GM04503 (cell line): ENCODE results near the gene CDH4.

Source experiments
- DNase-seq: peaks from one replicate; pipeline ENCODE4 v3.0.0-alpha.2; 2012; ENCODE audit warnings: low read depth

CDH4 gene

DNA sequence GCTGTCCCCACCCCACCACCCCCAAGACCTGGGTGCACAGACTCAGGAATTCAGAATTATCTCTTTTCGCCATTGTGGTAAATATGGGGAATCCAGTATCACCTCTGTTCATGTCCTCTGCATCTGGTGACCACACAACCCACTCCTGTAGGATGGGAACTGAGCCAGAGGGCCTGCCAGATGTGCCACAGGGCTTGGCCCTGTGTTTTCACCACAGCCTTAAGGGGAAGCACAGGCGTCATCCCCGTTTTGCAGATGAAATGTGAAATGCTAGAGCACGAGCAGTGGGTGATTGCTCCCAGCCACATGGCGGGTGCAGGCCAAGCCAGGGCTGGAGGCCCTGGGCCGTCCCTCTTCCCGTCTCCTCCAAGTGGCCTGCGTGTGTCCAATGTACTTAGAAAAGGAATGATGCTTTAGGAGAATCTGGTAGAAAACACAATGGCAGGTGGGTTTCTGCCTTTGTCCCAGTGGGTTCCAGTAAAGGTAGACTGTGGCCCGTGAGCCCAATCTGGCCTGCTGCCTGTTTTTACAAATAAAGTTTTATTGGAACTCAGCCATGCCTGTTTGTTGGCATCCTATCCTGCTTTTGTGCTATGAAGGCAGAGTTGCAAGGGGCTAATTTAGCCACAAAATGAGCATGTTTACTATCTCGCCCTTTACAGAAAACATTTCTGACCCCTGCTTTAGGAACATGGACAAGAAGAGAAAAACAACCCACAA lies 309.2 kb downstream of the CDH4 start:
- peak; percentile 8 for DNase-seq

DNA sequence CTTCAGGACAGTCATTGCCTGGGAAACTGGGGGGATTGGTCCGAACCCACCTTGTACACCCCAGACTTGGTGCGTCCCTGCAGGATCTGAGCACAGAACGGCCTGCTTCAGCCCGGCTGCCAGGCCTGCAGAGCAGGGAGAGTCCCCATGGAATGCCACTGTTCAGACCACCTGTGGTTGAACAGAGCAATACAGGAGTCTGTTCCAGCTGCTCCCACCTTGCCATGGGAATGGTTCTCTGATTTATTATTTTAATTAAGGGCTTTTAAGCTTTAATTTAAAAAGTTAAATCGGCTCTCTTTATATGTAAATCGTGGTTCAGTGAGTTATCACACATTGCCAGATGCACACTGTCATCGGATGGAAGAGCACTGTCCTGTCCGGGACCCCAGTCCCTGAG lies 310.4 kb downstream of the CDH4 start:
- DNase-seq: no peak

DNA sequence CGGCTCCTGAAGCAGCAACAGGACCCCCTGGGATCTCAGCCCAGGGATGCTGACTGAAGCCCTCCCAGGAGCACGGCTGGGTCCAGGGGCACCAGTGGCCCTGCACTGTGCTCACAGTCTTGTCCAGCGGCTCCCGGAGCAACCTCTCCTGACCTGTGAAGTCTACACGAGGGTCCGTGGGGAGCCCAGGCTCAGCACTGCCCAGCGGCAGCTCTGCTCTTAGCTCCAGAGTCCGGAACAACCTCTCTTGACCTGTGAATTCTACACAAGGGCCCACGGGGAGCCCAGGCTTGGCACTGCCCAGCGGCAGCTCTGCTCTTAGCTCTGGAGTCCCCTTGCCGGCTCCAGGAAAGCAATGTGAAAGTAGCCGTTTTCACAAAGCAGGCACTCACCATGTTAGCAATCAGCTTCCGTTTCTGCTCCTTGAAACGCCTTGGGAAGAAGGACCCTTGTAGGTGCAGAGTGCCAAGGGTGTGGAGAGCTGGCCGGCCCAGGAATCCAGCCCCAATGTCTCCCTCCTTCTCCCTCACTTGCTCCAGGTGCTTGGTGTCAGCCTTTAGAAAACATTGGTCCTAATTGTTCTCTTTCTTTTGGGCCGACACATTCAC lies 310.9 kb downstream of the CDH4 start:
- no peak for DNase-seq

DNA sequence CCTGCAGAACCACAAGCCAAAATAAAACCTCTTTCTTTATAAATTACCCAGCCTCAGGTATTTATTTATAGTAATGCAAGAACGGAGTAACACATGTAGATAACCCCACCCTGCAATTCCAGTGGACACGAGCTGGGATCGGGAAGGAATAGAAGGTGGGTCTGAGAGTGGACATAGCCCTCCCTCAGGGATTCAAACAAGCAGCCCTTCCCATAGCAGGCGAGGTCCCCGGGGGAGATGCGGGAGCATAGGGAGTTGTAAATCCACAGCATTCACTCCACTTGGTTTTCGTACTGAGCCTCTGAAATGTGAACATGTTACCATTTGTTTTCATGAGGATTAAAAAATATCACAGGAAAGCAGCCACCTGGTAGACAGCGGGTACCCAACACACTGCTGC lies 312.6 kb downstream of the CDH4 start:
- DNase-seq: no peak

DNA sequence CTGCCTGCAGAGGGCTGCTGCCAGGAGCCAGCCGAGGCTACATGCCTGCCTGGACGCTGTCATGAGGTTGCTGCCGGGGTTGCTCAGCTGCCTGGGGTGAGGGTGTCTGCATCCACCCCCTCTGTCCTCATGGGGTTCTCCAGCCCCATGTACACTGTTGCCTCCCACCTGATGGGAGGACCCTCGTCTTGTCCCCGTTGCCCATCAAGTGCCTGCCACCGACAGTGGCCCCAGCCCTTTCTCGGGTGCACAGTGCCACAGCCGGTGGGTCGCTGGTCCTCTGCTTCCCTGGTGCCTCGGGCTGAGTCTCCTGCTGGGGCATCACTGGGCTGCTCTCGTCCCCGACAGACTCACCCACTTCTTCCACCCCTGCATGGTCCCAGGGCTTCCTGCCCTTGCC lies 313.7 kb downstream of the CDH4 start:
- DNase-seq: no peak

DNA sequence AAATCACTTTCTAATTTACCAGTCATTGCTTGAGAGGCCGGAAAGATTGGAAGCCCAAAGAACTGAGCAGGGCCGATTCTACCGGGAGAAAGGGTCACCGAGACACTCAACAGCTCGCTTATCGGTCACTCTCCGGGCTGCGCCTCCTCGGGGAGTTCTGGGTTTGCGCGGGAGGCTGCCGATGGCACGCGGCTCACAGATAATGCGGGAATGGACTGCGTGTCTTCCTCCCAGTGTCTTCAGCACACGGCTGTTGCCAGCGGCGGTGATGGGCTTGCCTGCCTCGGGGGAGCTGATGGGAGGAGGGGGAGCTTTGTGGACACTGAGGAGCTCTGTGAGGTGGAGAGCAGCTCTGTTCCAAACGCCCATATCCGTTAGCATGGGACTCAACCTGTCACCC lies 314.6 kb downstream of the CDH4 start:
- DNase-seq: no peak

DNA sequence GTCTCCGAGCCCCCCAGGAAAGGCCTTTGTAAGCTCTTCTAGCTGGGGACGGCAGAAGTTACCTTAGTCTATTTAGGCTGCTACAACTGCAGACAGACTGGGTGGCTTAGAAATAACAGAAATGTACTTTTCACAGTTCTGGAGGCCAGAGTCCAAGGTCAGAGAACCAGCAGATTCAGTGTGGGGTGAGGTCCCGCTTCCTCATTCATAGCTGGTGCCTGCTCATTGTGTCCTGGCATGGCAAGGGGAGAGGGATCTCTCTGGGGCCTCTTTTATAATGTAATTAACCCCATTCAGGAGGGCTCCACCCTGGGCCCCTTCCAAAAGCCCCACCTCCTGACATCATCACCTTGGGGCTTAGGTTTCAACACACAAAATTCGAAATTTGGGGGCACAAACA lies 315.1 kb downstream of the CDH4 start:
- DNase-seq: no peak

DNA sequence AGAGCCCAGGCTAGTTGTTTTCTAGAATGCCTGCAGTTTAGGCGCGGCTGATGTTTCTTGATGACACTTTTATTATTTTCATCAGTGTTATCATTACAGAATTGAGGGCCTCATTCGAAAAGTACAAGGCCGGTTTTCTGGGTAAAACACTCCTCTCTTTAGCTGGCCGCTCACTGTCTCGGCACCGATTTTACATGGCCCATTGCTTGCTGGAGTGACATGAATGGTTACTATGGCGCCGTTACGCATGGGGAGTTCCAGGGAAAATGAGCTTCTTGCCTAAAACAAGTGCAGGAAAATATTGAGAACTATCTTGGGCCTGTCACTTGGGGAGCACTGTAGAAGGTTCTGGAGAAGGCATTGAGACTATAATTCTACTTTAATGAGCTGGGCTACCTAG lies 317.8 kb downstream of the CDH4 start:
- no peak for DNase-seq

DNA sequence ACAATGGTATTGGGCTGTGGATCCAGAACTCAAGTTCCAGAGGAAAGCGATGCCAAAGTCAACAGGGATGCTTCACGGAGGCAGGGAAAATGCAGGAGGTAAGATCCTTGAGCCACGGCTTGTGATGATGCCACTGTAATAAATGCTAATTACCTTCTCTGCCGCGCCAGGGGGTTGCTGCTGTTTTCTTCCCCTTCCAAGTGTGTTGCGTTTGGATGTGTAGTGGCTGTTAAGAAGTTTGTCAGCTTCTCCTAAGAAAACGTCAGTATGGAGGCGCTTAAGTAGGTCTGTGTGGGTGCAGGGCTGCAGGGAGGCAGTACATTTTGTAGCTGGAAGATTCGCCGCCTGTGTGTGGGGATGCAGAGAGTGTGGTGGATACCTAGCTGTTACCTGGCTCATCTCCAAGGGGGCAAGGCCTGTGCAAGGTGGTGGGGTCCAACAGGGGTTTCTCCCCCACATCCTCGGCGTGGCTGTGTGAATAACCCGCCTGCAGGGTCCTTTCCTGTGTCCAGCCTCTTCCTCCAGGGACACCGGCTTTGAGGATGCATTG lies 318.7 kb downstream of the CDH4 start:
- DNase-seq: no peak

DNA sequence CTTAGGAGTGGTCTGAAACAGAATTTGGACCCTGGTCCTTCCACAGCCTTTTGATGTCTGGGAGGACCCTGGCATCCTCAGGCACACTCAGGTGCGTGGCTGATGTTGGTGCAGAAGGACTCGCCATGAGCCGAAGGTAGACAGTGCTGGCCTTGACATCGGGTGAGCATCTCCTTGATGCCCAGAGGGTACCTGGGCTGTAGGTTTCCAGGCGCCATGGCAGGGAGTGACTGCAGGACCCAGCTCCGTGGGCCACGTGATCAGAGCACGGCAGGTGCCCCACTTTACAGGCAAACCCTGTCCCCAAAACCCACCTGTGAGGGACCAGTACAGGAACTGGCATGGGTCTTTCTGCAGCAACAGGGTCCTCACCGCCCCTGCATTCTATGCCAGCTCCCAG lies 319.2 kb downstream of the CDH4 start:
- DNase-seq: no peak

DNA sequence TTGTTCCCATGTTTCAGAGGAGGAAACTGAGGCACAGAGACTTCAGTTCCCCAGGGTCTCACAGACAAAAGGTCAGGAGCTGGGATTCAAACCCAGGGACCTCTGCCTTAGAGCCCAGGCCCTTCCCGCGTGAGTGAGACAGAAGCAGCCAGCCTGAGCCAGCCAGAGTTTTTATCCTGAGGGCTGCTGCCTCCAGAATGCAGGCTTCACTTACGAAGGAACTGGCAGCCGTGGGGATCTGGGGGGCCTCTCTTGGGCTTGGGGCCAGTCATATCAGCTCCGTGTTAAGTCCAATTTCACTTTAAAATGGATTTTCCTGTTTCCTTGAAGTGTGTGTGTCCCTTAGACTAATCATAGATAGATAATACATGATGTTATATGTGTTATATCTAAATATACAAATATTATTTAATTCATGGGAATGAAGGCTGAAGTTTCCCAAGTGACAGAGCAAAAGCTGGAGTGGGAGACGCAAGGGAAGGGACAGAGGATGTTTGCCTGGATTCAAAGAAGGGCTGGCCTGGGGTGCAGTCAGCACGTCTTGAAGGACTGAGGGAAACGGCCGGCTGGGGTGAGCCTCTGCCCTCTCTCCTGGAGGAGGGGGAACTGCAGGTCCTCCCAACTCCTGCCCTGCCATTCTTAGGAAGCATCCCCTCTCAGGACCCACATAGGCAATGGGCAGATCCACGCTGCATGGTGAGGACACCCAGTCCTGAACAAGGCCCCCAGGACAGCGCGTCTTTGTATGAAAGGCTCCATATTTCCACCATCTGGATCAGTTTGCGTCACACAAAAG lies 320.1 kb downstream of the CDH4 start:
- DNase-seq: no peak

DNA sequence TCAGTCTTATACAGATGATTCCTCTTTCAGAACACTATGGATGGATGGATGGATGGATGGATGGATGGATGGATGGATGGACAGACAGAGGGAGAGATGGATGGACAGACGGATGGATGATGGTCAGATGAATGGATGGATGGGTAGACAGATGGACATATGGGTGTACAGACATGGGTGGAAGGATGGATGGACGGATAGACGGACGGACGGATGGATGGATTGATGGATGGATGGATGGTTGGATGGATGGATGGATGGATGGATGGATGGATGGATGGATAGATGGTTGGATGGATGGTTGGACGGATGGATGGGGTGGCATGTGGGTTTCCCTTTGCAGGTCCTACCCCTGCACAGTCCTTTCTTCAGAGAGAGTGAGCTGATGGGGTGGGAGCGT lies 320.7 kb downstream of the CDH4 start:
- no peak for DNase-seq

DNA sequence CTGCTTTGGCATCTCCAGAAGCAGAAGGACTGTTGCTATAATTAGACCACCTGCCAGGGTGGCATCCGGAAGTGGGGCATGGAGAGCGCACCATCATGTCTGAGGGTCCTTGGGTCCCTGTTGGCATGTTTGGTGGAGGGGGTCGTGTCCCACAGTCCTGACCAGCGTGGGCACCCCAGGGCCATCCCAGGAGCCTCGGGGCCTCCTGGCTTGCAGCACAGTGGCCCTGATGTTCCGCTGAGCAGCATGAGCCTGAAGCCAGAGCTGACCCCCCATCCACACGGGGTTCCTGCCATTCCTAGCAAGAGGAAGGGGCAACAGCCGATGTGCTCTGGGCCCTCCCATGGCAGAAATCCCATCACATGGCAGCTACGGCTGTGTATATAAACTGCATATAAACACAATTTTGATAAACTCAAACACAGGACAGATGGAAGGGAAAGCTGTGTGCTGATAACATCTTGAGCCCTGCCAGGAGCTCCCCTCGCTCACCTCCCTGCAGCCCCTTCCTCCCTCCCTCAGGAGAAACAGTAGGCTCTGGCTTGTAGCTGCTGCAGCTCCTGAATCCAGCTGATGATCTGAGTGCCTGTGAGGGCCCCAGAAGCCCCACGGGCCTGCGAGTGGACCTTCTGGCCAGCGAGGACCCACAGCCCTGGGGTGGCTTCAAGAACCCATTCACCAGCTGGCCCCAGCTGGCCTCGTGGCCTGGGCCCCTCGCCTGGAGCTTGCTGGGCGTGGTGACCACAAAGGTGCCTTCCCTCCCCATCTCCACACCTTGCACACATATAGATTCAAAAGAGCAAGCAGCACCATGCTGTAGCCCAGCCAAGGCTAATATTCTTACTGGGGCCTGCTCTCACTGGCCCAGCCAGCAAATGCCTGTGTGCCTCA lies 321.6 kb downstream of the CDH4 start:
- no peak for DNase-seq

DNA sequence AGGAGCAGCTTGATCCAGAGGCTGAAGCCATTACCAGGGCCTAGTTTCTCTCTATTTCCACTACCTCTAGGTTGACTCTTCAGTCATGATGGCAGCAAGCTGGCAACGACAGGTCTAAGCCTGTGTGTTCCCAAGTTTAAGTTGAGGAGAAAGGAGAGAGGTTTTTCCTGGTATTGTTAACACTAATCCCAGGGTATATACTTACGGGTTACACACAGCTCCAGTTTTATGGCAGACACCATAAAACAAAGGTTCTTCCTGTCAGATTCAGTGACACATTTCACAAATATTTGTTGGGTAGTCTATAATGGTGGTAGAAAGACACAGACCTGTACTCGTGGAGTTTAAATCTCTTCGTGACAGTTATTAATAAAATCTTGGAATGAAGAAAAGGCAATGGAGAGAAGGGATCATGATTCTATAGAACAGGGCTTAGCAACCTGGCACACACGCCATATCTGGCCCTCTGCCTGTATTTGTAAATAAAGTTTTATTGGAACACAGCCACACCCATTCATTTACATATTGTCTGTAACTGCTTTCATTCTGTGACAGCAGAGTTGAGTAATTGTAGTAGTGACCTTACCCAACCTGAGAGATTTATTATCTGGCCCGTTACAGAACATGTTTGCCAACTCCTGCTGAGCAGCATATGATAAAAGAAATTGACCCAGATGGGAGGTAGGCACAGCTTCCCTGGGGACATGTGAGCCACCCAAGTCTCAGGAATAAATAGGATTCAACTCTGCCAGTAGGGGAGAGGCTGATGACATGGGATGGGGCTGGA lies 323.3 kb downstream of the CDH4 start:
- DNase-seq: no peak

DNA sequence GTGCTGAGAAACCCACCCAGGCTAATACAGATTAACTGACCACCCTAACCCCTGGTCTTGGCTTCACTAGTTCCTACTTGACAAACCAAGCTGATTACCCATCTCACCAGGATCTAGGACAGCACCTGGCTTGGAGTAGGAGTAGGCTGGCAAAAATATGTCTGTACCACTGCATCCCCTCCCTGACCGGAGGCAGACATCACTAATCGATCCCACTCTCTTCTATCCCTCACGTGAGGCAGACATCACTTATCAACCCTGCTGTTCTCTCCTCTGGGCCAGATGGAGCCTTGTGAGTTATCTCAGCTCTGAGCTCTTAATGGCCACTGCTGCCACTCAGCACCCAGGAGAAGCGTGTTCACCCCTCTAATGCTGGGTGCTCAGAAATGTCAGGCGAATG lies 324.3 kb downstream of the CDH4 start:
- DNase-seq: no peak

DNA sequence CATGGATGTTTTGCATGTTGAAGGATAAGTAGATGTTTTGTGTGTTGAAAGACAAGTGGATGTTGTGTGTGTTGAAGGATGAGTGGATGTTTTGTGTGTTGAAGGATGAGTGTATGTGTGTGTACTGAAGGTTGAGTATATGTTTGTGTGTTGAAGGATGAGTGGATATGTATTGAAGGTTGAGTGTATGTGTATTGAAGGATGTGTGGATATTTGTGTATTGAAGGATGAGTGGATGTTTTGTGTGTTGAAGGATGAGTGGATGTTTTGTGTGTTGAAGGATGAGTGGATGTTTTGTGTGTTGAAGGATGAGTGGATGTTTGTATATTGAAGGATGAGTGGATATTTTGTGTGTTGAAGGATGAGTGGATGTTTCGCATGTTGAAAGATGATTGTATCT lies 325.0 kb downstream of the CDH4 start:
- DNase-seq: no peak

DNA sequence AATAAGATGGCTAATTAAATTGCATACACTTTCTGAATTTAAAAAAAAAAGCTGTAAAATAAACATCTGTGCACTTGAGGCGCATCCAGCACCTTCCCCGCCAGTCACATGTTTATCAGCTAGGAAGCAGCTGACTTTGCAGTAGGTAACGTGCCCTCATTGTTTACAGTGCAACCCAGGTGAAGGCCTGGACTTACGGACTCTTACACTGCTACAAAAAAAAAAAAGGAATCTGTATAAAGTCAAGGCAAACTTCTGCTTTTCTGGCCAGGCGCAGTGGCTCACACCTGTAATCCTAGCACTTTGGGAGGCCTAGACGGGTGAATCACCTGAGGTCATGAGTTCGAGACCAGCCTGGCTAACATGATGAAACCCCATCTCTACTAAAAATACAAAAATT lies 327.8 kb downstream of the CDH4 start:
- DNase-seq: no peak

DNA sequence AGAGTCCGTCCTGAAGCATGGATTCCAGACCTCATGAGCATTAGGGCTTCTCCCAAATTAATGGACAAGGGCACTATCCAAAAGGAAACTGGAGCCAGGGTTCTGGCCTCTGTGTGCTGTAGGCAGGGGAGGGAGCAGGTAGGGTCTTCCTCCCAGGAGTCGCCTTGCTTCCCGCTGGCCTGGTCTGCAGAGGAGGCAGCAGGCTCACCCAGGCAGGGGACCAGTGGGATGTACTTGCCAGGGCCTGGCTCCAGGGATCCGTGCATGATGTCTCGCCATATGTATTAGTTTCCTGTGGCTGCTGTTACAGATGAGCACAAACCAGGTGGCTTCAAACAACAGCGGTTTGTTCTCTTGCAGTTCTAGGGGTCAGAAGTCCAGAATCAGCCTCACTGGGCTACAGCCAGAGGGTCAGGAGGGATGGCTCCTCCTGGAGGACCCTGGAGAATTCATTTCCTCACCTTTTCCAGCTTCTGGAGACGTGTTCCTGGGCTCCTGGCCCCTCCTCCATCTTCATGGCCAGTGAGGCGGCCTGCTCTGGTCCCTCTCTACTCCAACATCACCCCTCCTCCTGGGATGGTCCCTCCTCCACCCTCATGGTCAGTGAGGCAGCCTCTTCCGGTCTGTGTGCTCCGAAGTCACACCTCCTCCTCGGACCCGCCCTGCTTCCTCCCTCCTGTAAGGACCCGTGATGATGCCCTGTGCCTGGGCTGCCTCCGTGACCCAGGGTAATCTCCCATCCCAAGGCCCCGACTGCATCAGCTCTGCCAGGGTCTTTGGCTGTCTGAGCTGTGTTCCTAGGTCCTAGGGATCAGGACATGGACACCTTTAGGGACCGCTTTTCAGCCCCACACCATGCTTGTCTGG lies 329.1 kb downstream of the CDH4 start:
- no peak for DNase-seq

DNA sequence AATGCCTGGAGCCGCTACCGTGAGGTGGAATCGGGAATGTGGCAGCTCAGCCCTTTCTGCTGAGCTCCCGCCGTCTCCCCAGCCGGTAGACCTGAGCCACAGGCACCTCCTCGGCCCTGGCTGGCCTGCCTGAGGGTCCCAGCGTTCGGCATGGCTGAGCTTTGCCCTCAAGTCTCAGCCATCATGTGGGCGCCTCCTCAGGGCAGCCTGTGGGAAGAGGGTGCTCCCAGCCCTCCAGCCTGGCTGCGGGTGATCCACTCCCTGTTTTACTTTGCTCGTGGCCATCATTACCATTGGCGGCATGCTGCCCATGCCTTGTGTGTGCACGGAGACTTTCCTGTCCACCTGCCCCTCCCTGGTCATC lies 329.7 kb downstream of the CDH4 start:
- DNase-seq: no peak

DNA sequence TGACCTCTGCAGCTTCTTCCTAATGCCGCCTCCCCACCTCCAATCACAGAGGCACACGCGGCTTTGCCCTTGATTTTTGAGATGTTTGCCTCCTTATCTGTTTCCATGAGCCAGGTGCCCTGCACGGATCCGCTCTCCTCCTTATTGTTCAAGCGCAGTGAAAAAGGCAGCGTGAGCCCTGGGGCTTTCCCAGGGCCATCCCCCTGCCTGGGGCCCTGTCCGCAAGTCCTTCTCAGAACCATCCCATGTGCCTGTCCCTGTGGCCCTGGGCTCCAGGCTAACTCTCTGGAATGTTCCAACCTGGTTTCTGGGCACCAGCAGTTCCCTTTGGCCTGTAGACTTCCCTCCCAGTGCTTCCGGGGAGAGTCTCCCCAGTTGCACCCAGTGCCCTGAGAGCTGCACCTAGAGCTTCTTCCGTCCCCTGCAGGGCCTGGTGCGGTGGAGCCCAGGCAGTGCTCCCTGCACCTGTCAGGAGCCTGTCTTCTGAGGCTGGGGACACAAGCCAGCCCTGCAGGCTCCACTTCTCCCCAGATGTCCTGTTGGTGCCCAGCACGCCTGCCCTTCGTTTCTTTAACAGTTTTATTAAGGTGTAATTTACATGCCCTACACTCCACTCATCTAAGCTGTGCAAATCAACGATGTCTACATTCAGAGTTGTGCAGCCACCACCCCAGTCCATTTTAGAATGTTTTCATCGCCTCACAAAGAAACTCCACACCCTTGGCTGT lies 330.3 kb downstream of the CDH4 start:
- DNase-seq: no peak
